Measurements from ENCODE around the gene BSDC1.

The BSDC1 gene

DNA sequence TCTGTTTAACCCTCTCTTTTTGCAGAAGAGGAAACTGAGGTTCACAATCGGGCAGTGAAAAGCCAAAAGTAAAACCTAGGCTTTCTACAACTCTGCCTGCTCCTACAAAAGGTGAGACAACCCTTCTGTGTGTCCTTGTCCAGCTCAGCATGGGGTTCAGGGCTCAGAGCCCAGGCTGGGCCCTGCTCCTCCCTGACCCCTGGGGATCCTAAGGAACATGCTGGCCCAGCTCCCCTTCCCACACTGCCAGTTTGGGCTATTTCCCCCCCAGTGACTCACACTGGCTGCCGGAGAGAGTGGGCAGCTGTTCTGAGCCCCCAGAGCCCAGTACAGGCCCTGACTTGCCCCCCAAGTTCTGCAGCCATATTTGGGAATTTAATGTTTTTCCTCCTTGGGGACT lies 40.8 kb downstream of the BSDC1 start:
- Histone ChIP-seq H3K27ac (ENCODE audit: low read depth, low read length) (no peak overlapping the region), H3F3A (ENCODE audit: insufficient read depth) (0 out of 2 replicates have a peak, but pooled peaks cover 7% of the 10 kb centered on the region), H3K9me2 (replicated peaks; ENCODE audit: insufficient read depth, low read length) (no peaks in the 10 kb centered on the region), H3K27me3 (ENCODE audit: low read length) (no peaks in the 10 kb centered on the region), H3K9me3 (ENCODE audit: insufficient read depth, low read length) (no peaks in the 10 kb centered on the region), H3K4me2 (ENCODE audit: low read depth, low read length, poor library complexity, severe bottlenecking) (no peak overlapping the region), H2AFZ (ENCODE audit: low read depth, low read length, severe bottlenecking) (no peak overlapping the region), H4K20me1 (ENCODE audit: low read depth, low read length) (no peaks in the 10 kb centered on the region), H3K4me3 (ENCODE audit: insufficient read depth, low read length, poor library complexity, severe bottlenecking) (no peak overlapping the region), H3K36me3 (ENCODE audit: low read length) (no peaks in the 10 kb centered on the region), H3K79me2 (ENCODE audit: insufficient read depth, low read length) (no peaks in the 10 kb centered on the region), H3K9ac (ENCODE audit: low read length) (no peak overlapping the region)
- TF ChIP-seq, protein P1, sequence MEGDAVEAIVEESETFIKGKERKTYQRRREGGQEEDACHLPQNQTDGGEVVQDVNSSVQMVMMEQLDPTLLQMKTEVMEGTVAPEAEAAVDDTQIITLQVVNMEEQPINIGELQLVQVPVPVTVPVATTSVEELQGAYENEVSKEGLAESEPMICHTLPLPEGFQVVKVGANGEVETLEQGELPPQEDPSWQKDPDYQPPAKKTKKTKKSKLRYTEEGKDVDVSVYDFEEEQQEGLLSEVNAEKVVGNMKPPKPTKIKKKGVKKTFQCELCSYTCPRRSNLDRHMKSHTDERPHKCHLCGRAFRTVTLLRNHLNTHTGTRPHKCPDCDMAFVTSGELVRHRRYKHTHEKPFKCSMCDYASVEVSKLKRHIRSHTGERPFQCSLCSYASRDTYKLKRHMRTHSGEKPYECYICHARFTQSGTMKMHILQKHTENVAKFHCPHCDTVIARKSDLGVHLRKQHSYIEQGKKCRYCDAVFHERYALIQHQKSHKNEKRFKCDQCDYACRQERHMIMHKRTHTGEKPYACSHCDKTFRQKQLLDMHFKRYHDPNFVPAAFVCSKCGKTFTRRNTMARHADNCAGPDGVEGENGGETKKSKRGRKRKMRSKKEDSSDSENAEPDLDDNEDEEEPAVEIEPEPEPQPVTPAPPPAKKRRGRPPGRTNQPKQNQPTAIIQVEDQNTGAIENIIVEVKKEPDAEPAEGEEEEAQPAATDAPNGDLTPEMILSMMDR (IDR thresholded peaks at IDR 0.05; ENCODE audit: insufficient read depth, low read length, poor library complexity, severe bottlenecking) = no peak
- no peak for TF ChIP-seq EZH2phosphoT487 (conservative IDR thresholded peaks at IDR 0.05; ENCODE audit: low read length)

DNA sequence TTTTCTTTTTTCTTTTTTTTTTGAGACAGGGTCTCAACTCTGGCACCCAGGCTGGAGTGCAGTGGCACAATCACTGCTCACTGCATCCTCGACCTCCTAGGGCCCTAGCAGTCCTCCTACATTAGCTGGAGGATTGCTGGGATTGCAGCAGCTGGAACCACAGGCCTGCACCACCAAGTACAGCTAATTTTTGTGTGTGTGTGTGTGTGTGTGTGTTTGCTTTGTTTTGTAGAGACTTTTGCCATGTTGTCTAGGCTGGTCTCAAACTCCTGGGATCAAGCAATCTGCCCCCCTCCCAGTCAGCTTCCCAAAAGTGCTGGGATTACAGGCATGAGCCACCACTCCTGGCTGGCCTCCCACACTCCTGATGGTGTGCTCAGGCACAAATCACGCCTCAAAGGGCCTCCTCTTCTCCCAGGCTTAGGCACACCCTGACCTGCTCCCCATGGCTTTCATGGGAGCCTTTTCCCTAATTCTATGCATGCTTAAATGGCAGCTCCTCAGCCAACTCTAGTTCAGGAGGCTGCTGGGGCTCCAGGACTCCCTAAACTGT lies 41.3 kb downstream of the BSDC1 start:
- H3K9me3 ChIP-seq (ENCODE audit: insufficient read depth, low read length) = no peaks in the 10 kb centered on the region
- no peaks in the 10 kb centered on the region for H3K9me2 ChIP-seq (replicated peaks; ENCODE audit: insufficient read depth, low read length)
- H3K27ac ChIP-seq (ENCODE audit: low read depth, low read length) = no peak overlapping the region
- H3K4me2 ChIP-seq (ENCODE audit: low read depth, low read length, poor library complexity, severe bottlenecking) = no peak overlapping the region
- no peak overlapping the region for H3K4me3 ChIP-seq (ENCODE audit: insufficient read depth, low read length, poor library complexity, severe bottlenecking)
- 0 out of 2 replicates have a peak, but pooled peaks cover 7% of the 10 kb centered on the region for H3F3A ChIP-seq (ENCODE audit: insufficient read depth)
- no peak overlapping the region for H2AFZ ChIP-seq (ENCODE audit: low read depth, low read length, severe bottlenecking)
- no peaks in the 10 kb centered on the region for H3K79me2 ChIP-seq (ENCODE audit: insufficient read depth, low read length)
- TF ChIP-seq, protein P1 (IDR thresholded peaks at IDR 0.05; ENCODE audit: insufficient read depth, low read length, poor library complexity, severe bottlenecking) = no peak
- TF ChIP-seq EZH2phosphoT487 (conservative IDR thresholded peaks at IDR 0.05; ENCODE audit: low read length) = no peak
- H3K36me3 ChIP-seq (ENCODE audit: low read length) = no peaks in the 10 kb centered on the region
- H3K27me3 ChIP-seq (ENCODE audit: low read length) = no peaks in the 10 kb centered on the region
- no peaks in the 10 kb centered on the region for H4K20me1 ChIP-seq (ENCODE audit: low read depth, low read length)
- no peak overlapping the region for H3K9ac ChIP-seq (ENCODE audit: low read length)

- no peaks in the 10 kb centered on the region for H3K9me2 ChIP-seq (replicated peaks; ENCODE audit: insufficient read depth, low read length)
- no peak overlapping the region for H3K27ac ChIP-seq (ENCODE audit: low read depth, low read length)
- H3K79me2 ChIP-seq (ENCODE audit: insufficient read depth, low read length) = no peaks in the 10 kb centered on the region
- no peaks in the 10 kb centered on the region for H3K9me3 ChIP-seq (ENCODE audit: insufficient read depth, low read length)
- H3K36me3 ChIP-seq (ENCODE audit: low read length) = no peaks in the 10 kb centered on the region
- no peaks in the 10 kb centered on the region for H4K20me1 ChIP-seq (ENCODE audit: low read depth, low read length)
- TF ChIP-seq, protein P1 (IDR thresholded peaks at IDR 0.05; ENCODE audit: insufficient read depth, low read length, poor library complexity, severe bottlenecking) = no peak
- no peak for TF ChIP-seq EZH2phosphoT487 (conservative IDR thresholded peaks at IDR 0.05; ENCODE audit: low read length)
- no peaks in the 10 kb centered on the region for H3K27me3 ChIP-seq (ENCODE audit: low read length)
- H3K4me2 ChIP-seq (ENCODE audit: low read depth, low read length, poor library complexity, severe bottlenecking) = peak overlapping the region; percentile 65
- no peak overlapping the region for H2AFZ ChIP-seq (ENCODE audit: low read depth, low read length, severe bottlenecking)
- H3K4me3 ChIP-seq (ENCODE audit: insufficient read depth, low read length, poor library complexity, severe bottlenecking) = no peak overlapping the region
- H3K9ac ChIP-seq (ENCODE audit: low read length) = no peak overlapping the region
- 0 out of 2 replicates have a peak, but pooled peaks cover 7% of the 10 kb centered on the region for H3F3A ChIP-seq (ENCODE audit: insufficient read depth)
Observed at GRCh38 chr1:32352239-32352745, 41.9 kb downstream of the BSDC1 start.

Measured in SU-DHL-6 (cell line).